NCI-H446 (cell line): ENCODE data around the gene ZDHHC23.

Source experiments
- DNase-seq, 2 experiments: peaks; one replicate each; lab custom pipeline; 2025; lab: John Stamatoyannopoulos, UW

Gene ZDHHC23

GRCh38 chr3:114005481-114005880 is 57.7 kb downstream of the ZDHHC23 start:
- no peak for DNase-seq

- DNase-seq: no peak
Measured at GRCh38 chr3:114011059-114011797, 63.4 kb downstream of the ZDHHC23 start.
